ENCODE results near the gene PLEKHA4.

GRCh38 chr19:48817585-48818124 is 50.8 kb downstream of the PLEKHA4 start:
- TF ChIP-seq GABPA (IDR thresholded peaks at IDR 0.05; ENCODE audit: low read depth) (no peak), REST (IDR thresholded peaks at IDR 0.05; ENCODE audit: insufficient replicate concordance, low read depth) (no peak), POLR2AphosphoS5 (IDR thresholded peaks at IDR 0.05; ENCODE audit: low read depth) (no peak)
- TF ChIP-seq, protein P1, sequence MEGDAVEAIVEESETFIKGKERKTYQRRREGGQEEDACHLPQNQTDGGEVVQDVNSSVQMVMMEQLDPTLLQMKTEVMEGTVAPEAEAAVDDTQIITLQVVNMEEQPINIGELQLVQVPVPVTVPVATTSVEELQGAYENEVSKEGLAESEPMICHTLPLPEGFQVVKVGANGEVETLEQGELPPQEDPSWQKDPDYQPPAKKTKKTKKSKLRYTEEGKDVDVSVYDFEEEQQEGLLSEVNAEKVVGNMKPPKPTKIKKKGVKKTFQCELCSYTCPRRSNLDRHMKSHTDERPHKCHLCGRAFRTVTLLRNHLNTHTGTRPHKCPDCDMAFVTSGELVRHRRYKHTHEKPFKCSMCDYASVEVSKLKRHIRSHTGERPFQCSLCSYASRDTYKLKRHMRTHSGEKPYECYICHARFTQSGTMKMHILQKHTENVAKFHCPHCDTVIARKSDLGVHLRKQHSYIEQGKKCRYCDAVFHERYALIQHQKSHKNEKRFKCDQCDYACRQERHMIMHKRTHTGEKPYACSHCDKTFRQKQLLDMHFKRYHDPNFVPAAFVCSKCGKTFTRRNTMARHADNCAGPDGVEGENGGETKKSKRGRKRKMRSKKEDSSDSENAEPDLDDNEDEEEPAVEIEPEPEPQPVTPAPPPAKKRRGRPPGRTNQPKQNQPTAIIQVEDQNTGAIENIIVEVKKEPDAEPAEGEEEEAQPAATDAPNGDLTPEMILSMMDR (IDR thresholded peaks at IDR 0.05; ENCODE audit: insufficient read depth, low read length) = no peak

Data from HL-60 (cell line).